Tibial nerve (tissue), 4 donors: ENCODE results near the gene SLC13A2.

Source experiments
- EP300 ChIP-seq, 2 donors: sonication (generic); formaldehyde crosslinking; IDR thresholded peaks; one replicate each; pipeline ENCODE4 v1.6.1; 2017; ENCODE audit warnings: antibody characterized with exemption in 2 of 2, mild to moderate bottlenecking in 1 of 2
- POLR2A ChIP-seq, 2 donors: fragments of 450-650 bp; IDR thresholded peaks; one replicate each; pipeline ENCODE4 v1.6.1; 2017; ENCODE audit warnings: antibody characterized with exemption in 2 of 2, mild to moderate bottlenecking in 2 of 2, moderate library complexity in 2 of 2
- TF ChIP-seq, protein P1 (sequence below), 5 experiments: fragments of 200-600 bp in 3 of 5; fragments of 450-650 bp in 2 of 5; sonication (generic) in 3 of 5; IDR thresholded peaks; one replicate each; pipeline ENCODE4 v1.5.1; 2016 to 2019; ENCODE audit warnings: antibody characterized with exemption in 5 of 5, mild to moderate bottlenecking in 3 of 5, moderate library complexity in 2 of 5

DNA sequence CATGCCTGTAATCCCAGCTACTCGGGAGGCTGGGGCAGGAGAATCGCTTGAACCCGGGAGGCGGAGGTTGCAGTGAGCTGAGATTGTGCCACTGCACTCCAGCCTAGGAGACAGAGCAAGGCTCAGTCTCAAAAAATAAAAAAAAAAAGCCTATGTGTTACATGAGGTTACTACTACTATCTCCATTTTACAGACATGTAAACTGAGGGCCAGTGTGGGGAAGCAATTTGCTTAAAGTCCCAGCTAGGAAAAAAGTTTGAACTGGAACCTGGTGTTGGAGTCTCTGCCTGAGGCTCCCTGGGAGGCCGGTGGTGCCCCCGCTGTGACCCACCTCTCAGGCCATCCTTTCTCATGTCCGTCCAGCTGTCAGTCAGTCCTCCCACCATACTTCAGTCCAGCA lies 4.5 kb downstream of the SLC13A2 start:
- TF ChIP-seq, protein P1, sequence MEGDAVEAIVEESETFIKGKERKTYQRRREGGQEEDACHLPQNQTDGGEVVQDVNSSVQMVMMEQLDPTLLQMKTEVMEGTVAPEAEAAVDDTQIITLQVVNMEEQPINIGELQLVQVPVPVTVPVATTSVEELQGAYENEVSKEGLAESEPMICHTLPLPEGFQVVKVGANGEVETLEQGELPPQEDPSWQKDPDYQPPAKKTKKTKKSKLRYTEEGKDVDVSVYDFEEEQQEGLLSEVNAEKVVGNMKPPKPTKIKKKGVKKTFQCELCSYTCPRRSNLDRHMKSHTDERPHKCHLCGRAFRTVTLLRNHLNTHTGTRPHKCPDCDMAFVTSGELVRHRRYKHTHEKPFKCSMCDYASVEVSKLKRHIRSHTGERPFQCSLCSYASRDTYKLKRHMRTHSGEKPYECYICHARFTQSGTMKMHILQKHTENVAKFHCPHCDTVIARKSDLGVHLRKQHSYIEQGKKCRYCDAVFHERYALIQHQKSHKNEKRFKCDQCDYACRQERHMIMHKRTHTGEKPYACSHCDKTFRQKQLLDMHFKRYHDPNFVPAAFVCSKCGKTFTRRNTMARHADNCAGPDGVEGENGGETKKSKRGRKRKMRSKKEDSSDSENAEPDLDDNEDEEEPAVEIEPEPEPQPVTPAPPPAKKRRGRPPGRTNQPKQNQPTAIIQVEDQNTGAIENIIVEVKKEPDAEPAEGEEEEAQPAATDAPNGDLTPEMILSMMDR (IDR thresholded peaks at IDR 0.05), result no peak
- TF ChIP-seq POLR2A (IDR thresholded peaks at IDR 0.05) (no peak), EP300 (IDR thresholded peaks at IDR 0.05) (no peak)
